Measurements from ENCODE around the gene WDR45B. TPM values are rescaled to one million over a fixed set of nuclear protein-coding genes. Genes with fewer than 3 reads are reported as not detected.

WDR45B gene
- total RNA-seq (62.0 and 63.8 TPM in 2 replicates), polyA plus RNA-seq (73.4 and 76.7 TPM in 2 replicates), polyA minus RNA-seq (63.9 and 68.5 TPM in 2 replicates), Bru-seq, nascent RNA (percentile 76 among the genes with signal in this experiment), BruChase-seq, experiment 1, labeled RNA remaining after a 6-hour chase (percentile 93 among the genes with signal in this experiment), BruChase-seq, experiment 2, labeled RNA remaining after a 2-hour chase (percentile 88 among the genes with signal in this experiment)
- 90.2 and 99.6 TPM in 2 replicates for polyA plus RNA-seq (2011; cell fraction: cytosol; rRNA removed)
- polyA plus RNA-seq (2011; cell fraction: nucleus; rRNA removed) = 151 and 173 TPM in 2 replicates
- 64.7 and 69.7 TPM in 2 replicates for polyA plus RNA-seq (2012)
- polyA minus RNA-seq (2011; cell fraction: cytosol; rRNA and poly(A)+ RNA removed) = 44.0 TPM
- 36.2 and 46.2 TPM in 2 replicates for polyA minus RNA-seq (2011; cell fraction: nucleus; rRNA and poly(A)+ RNA removed)
- long read RNA-seq, transcript WDR45B-205 (10 exons, 2,322 nt) = minor isoform, 6 of 63 reads
- long read RNA-seq, transcript WDR45B-201 (10 exons, 2,587 nt) = major isoform, 39 of 63 reads
- long read RNA-seq, partial matches to known transcripts = 5 of 63 reads
- long read RNA-seq, other reads (novel, unspliced or antisense) = 13 of 63 reads

DNA sequence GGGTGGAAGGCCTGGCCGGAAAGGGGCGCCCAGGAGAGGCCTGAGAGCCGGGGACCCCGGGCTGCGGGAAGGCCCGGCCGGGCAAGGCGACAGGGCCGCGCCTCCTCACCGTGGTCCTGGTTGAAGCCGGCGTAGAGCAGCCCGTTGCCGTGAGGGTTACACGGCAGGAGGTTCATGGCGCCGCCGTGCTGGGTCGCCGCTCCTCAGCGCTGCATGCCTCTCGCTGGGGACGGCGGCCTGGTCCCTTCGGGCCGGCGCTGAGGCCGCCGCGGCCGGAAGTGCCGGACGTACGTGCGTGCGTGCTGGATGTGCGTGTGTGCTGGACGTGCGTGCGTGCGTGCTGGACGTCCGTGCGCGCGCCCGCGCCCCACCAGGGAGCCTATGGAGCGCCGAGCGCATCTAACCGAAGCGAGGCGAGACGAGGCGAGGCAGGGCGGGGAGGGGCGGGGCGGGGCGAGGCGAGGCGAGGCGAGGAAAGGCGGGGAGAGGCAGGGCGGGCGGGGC is at the start of gene WDR45B:
WDR45B (minus strand) TSS at position 280 of the 504 bp plus-strand sequence; CDS start at position 176, 104 bp downstream.
- Histone ChIP-seq H2AFZ (ENCODE audit: low read depth, low read length) (peak within 1 kb of the TSS; percentile 64), H3K36me3 (ENCODE audit: control insufficient read depth in 2 of 2, extremely low read depth in 1 of 2, insufficient read depth in 2 of 2, low read length in 2 of 2) (peaks cover 0 to 12% of the 10 kb centered on the region in 2 experiments), H3K4me3 (replicated peaks in 1 of 3; ENCODE audit: insufficient read depth in 1 of 3, low read depth in 1 of 3, low read length in 3 of 3) (peak within 1 kb of the TSS; percentile 14 to 100 (median 49)), H3K9me3 (replicated peaks; ENCODE audit: control insufficient read depth, insufficient read depth, low read length) (no peaks in the 10 kb centered on the region), H3K9ac (replicated peaks; ENCODE audit: extremely low read depth, insufficient read depth, low read length) (peak within 1 kb of the TSS; percentile 92), H3K4me1 (ENCODE audit: control insufficient read depth, extremely low read depth, insufficient read depth, low read length) (peaks cover 6% of the 10 kb centered on the region), H3K79me2 (ENCODE audit: control insufficient read depth, insufficient read depth, low read length) (peaks cover 46% of the 10 kb centered on the region), H3K27ac (ENCODE audit: insufficient read depth, low read depth, low read length) (peak within 1 kb of the TSS; percentile 71), H3K4me2 (ENCODE audit: insufficient read depth, low read length) (peak within 1 kb of the TSS; percentile 57), H4K20me1 (replicated peaks; ENCODE audit: control insufficient read depth, extremely low read depth, insufficient read depth, low read length) (peaks cover 2% of the 10 kb centered on the region), H3K9me1 (replicated peaks; ENCODE audit: control insufficient read depth, extremely low read depth, insufficient read depth, low read length) (no peaks in the 10 kb centered on the region), H3K27me3 (ENCODE audit: control insufficient read depth in 2 of 2, insufficient read depth in 2 of 2, low read length in 2 of 2) (no peaks in the 10 kb centered on the region)
- CTCF ChIA-PET = no interaction called here
- dilution Hi-C loops (cut with MboI; ENCODE audit: extremely low pct_ligation_motif_present, low sequenced_read_pairs) = no loop called here
- POLR2A ChIA-PET = no interaction called here
- TF ChIP-seq JUN (IDR thresholded peaks at IDR 0.05; ENCODE audit: borderline replicate concordance, insufficient read depth, insufficient read length, low read depth) (no peak), GATA2 (IDR thresholded peaks at IDR 0.05; ENCODE audit: insufficient read depth, insufficient read length, low read depth, low read length) (no peak), CTCF (IDR thresholded peaks at IDR 0.05; ENCODE audit: extremely low read depth in 1 of 2, insufficient read depth in 1 of 2, low read depth in 1 of 2, low read length in 2 of 2) (no peak), EZH2 (IDR thresholded peaks at IDR 0.05; ENCODE audit: borderline replicate concordance, low read depth, low read length, severe bottlenecking) (no peak), POLR2A (IDR thresholded peaks at IDR 0.05; ENCODE audit: low read depth, low read length) (peak; percentile 93), MYC (IDR thresholded peaks at IDR 0.05; ENCODE audit: low read depth, low read length) (no peak), FOS (IDR thresholded peaks at IDR 0.05; ENCODE audit: borderline replicate concordance, insufficient read depth, low read length) (no peak), MAX (IDR thresholded peaks at IDR 0.05; ENCODE audit: insufficient read depth, insufficient read length) (peak; percentile 64), POLR2AphosphoS5 (IDR thresholded peaks at IDR 0.05; ENCODE audit: insufficient read depth, low read depth, low read length) (peak; percentile 97)
- DNase-seq (ENCODE audit: low read depth, low spot score) (peak; percentile 95), FAIRE-seq (peak; percentile 95)
- intact Hi-C loops (cut with micrococcal nuclease) = no loop called here
- no TSS peak for BruUV-seq (replicated peaks)
